ENCODE results near the gene PRR7.
"Not testable (repeated sequence)": the region's sequence is repeated elsewhere in the genome, so short reads cannot be mapped to it uniquely, and the experiment has no call there.

The PRR7 gene

GRCh38 chr5:177446200-177447065 lies at the start of gene PRR7:
Gene PRR7, plus strand, starts transcription at chr5:177446814. Its CDS starts 8,254 bp downstream, at chr5:177455068.
- DNase-seq = peak; percentile 69

GRCh38 chr5:177397875-177398390 lies 48.7 kb upstream of the PRR7 start:
- no peak for DNase-seq

GRCh38 chr5:177399997-177400868 lies 46.4 kb upstream of the PRR7 start, which contains the start of gene PFN3:
Gene PFN3, minus strand, starts transcription at chr5:177400661. Its CDS starts 85 bp downstream, at chr5:177400576.
- DNase-seq = no peak

GRCh38 chr5:177402271-177403043 lies 44.2 kb upstream of the PRR7 start:
- DNase-seq = peak; percentile 84

- DNase-seq = peak; percentile 56
Observed at GRCh38 chr5:177403102-177403791, 43.4 kb upstream of the PRR7 start.

GRCh38 chr5:177403792-177404640 lies 42.6 kb upstream of the PRR7 start:
- peak; percentile 76 for DNase-seq

GRCh38 chr5:177404641-177405179 lies 41.9 kb upstream of the PRR7 start:
- DNase-seq = no peak

- no peak for DNase-seq
Observed at GRCh38 chr5:177405312-177405711, 41.3 kb upstream of the PRR7 start.

- no peak for DNase-seq
Observed at GRCh38 chr5:177405805-177406204, 40.8 kb upstream of the PRR7 start.

- no peak for DNase-seq
Observed at GRCh38 chr5:177409043-177409801, 37.4 kb upstream of the PRR7 start, which contains the start of gene F12. Gene F12, minus strand, starts transcription at chr5:177409564. Its CDS starts 37 bp downstream, at chr5:177409527.

GRCh38 chr5:177410575-177410974 lies 36.0 kb upstream of the PRR7 start:
- no peak for DNase-seq

- DNase-seq = no peak
Observed at GRCh38 chr5:177412603-177413233, 33.9 kb upstream of the PRR7 start.

GRCh38 chr5:177414481-177414880 lies 32.1 kb upstream of the PRR7 start:
- no peak for DNase-seq

- not testable (repeated sequence) for DNase-seq
Observed at GRCh38 chr5:177417081-177417480, 29.5 kb upstream of the PRR7 start.

- DNase-seq = no peak
Observed at GRCh38 chr5:177419046-177419445, 27.6 kb upstream of the PRR7 start.

- not testable (repeated sequence) for DNase-seq
Observed at GRCh38 chr5:177420472-177420871, 26.1 kb upstream of the PRR7 start.

- no peak for DNase-seq
Observed at GRCh38 chr5:177421062-177421798, 25.4 kb upstream of the PRR7 start.

- DNase-seq = no peak
Observed at GRCh38 chr5:177423671-177424070, 22.9 kb upstream of the PRR7 start.

Measured in NCI-H146 (cell line).